Renal cortical epithelial cell (primary cell): ENCODE data around the gene DNAJC10. TPM values are rescaled to one million over a fixed set of nuclear protein-coding genes. Genes with fewer than 3 reads are reported as not detected.

Source experiments
- DNase-seq: peaks from one replicate; pipeline ENCODE4 v3.0.0-alpha.2; 2011; ENCODE audit warnings: low read depth
- total RNA-seq: library from RNA; depleted of rRNA; stranded (reverse); fragments of >200 nt; gene quantifications from 2 replicates; pipeline ENCODE4 v1.2.3, GENCODE V29; 2014

The DNAJC10 gene
- total RNA-seq, 1 donor from 2014 or later = 202 TPM

- no peak for DNase-seq
Measured at GRCh38 chr2:182784058-182784706, 68.1 kb downstream of the DNAJC10 start.

GRCh38 chr2:182784777-182785176 lies 68.7 kb downstream of the DNAJC10 start:
- peak; percentile 68 for DNase-seq

- DNase-seq = no peak
Measured at GRCh38 chr2:182792441-182792840, 76.4 kb downstream of the DNAJC10 start.

DNA sequence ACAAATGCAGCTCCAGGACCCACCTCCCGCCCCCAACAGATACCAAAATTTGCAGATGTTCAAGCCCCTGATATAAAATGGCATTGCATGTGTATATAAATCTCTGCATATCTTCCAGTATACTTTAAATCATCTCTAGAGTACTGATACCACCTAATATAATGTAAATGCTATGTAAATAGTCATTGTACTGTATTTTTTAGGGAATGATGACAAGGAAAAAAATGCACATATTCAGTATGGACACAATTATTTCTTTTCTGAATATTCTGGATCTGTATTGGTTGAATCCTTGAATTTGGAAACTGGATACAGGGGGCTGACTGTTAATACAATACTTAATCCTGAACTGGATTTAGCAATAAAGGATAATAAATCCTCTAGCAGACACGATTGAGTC lies 82.7 kb downstream of the DNAJC10 start:
- no peak for DNase-seq

DNA sequence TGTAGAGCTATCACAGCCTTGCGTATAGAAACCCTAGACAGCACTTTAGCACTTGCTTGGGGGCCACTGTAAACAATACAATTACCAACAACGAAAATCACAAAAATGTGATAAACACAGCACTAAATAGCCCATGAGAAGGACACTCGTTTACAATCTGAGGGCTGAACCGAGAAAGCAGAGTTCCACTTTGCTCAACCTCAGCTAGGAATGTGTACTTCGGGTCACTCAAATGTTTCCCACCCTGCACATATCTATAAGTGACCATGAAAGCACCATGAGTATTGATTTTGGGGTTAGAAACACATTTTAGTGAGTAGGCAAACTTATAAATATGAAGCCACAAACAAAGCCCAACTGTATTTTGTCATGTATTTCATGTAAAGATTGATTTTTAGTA lies 88.1 kb downstream of the DNAJC10 start:
- DNase-seq = no peak

GRCh38 chr2:182807319-182807718 lies 91.3 kb downstream of the DNAJC10 start:
- DNase-seq = no peak

DNA sequence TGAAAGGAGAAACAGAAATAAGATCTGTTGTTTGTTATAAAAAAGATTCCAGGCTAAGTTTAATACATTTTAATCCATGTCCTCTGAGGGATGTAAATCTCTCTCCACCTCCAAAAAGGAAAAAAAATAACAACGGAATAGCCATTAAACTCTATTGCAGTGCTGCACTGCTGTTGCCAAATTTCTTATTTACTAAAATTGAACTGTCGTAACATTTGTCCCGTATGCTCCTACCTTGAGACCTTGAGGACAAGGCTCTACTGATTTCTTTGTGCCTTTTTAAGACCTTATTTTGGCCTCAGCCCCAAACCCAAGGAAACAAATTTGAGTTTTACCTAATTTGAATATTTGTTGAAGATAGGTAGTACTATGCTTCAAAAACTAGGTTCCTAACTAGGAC lies 94.0 kb downstream of the DNAJC10 start:
- no peak for DNase-seq

GRCh38 chr2:182814380-182814779 lies 98.3 kb downstream of the DNAJC10 start:
- no peak for DNase-seq

DNA sequence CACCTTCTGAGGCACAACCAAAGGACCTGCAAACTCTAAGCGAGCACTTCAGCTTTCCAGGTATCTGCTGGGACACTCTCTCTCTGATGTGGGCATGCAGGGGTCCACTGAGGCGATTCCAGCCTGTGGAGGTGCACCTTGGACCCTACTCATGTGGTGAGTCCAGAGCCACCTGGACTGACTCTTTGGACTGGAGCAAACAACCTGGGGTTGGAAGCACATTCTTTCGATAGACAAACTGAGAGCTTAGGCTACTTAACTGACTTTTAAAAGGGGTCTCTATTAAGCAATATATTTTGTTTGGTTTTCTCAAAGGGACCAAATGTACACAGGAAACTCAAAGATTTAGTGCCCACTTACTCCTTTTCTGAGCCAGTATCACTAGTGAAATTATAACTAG lies 98.7 kb downstream of the DNAJC10 start:
- no peak for DNase-seq

GRCh38 chr2:182816866-182817265 lies 100.8 kb downstream of the DNAJC10 start:
- DNase-seq = peak; percentile 9

- no peak for DNase-seq
Measured at GRCh38 chr2:182817558-182817957, 101.5 kb downstream of the DNAJC10 start.

GRCh38 chr2:182818501-182818900 lies 102.4 kb downstream of the DNAJC10 start:
- no peak for DNase-seq

DNA sequence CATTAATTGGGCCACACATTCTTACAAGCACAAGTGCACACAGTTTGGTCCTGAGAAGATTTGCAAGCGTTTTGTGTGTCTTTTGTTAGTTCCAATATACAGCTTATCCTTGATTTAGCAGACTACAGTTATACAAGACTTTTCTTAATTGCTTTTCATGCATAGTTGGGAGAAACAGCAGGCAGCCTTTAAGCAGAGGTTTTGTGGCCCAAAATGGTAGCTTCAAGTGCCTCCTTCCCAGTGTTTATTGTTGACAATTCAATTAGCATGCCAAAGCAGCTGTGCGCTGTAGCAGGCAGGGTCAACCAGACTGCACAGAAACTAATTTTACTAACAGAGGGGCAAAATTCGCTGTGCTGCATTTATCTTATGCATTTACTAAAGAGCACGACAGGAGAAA lies 102.9 kb downstream of the DNAJC10 start:
- no peak for DNase-seq

DNA sequence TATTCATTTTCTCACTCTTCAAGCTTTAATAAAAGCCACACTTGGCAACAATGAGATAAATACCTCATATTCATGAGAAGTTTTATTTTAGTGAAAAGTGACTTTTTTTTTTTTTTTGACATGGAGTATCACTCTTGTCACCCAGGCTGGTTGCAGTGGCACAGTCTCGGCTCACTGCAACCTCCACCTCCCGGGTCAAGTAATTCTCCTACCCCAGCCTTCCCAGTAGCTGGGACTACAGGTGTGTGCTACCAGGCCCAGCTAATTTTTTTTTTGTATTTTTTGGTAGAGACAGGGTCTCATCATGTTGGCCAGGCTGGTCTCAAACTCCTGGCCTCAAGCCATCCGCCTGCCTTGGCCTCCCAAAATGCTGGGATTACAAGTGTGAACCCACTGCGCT lies 103.4 kb downstream of the DNAJC10 start:
- DNase-seq = no peak

- DNase-seq = no peak
Measured at GRCh38 chr2:182821182-182821581, 105.1 kb downstream of the DNAJC10 start.

- no peak for DNase-seq
Measured at GRCh38 chr2:182822733-182823132, 106.7 kb downstream of the DNAJC10 start.

DNA sequence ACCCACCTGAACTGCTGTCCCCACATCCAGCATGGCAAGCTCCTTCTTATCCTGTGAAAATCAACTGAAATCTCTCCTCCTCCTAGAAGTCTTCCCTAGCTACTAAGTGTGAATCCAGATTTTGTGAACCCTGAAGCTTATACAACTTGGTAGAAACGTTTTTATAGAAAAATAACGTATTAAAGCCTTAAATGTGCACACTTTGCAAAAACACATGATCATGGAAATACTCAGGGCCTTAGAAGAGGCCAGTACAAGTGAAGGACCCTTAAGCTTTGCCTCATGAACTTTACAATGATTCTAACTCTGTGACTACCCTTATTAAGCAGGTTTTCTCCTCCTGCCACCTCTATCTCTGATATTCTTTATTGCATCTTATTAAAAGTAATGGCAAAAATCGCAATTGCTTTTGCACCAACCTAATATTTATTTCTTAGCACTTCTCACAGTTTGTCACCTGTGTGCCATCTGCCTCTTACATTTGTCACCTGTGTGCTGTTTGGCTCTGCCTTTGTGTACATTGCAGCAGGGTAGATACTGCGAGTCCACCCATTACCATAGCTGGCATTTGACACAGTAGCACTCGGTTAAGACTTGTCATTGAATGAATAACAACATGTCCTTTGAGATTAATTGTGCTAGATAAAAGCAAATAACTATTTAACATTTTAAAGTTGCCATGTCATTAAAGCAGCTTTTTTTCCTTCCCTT lies 108.2 kb downstream of the DNAJC10 start:
- DNase-seq = no peak

DNA sequence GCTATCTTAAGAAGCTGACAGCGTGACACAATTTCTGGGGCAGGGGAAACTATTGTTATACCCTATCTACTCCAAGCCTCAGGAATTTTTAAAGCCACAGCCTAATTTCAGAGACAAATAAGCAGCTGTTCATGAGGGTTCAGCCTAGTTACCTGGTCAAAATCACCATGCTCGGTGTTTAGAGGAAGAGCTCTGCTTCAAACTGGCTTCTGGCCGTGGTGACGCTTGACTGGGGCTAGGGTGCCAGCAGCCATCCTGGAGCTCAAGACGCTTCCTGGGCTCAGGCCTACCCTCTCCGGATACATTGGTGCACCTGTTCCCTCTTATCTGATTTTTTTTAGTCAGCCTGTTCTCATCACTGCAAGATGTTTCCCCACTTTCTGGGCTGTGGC lies 108.7 kb downstream of the DNAJC10 start:
- DNase-seq = no peak

GRCh38 chr2:182826064-182826463 lies 110.0 kb downstream of the DNAJC10 start:
- DNase-seq = no peak

- DNase-seq = no peak
Measured at GRCh38 chr2:182826496-182826895, 110.4 kb downstream of the DNAJC10 start.

DNA sequence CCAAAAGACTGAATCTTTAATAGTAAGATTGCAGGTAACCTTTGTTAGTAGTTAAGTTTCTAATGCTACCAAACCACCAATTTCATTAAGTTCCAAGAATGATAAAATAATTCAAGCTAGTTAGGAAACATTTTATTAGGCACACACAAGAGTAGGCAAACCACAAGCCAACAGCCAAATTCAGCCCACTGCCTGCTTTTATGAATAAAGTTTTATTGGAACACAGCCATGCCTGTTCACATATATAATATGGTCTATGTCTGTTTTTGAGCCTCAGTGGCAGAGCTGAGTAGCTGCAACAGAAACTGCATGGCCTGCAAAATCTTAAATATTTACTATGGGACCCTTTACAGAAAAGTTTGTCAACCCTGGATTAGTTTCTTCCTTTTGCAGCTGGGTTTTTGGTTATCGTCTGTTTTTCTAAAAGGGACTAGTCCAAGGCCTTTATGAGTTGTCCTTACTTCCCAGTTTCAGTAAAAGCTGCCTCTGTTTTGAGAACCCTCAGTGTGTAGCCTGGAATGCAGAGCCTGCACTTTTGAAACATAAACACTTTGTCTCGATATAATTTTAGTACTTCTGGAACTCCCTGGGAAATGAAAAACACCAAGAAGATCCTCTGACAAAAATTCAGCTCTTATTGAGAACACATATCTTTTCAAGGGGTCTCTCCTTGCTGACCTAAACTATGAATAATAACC lies 111.3 kb downstream of the DNAJC10 start:
- no peak for DNase-seq

GRCh38 chr2:182831101-182831500 lies 115.0 kb downstream of the DNAJC10 start:
- DNase-seq = no peak

DNA sequence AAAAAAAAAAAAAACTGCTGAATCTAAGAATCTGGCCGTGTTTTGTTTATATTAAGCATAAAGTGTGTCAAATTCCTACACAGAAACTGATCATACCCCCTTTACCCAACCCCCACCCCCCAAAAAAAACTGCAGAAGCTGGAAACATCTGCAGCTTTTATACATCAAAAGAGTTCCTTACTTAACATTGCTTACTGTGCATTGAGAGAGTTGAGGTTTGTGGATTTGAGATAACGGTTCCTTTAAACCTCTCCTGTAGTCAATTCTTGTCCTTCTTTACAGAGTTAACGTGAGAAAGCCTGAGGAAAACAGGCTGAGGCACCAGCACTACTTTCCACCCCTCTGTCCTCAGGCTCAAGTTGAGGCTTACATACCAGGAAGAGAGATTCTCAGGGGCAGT lies 115.9 kb downstream of the DNAJC10 start:
- no peak for DNase-seq
